Measurements from ENCODE around the gene KCNMB2. TPM values are rescaled to one million over a fixed set of nuclear protein-coding genes. Genes with fewer than 3 reads are reported as not detected.

The KCNMB2 gene
- polyA plus RNA-seq, 3 donors: not detected

GRCh38 chr3:178823591-178824246, 287.5 kb downstream of the KCNMB2 start:
- H3K4me3 ChIP-seq (replicated peaks in 1 of 3; ENCODE audit: low read depth in 2 of 3, low read length in 3 of 3): no peak overlapping the region
- Mint-ChIP-seq H3K4me3 (no peak overlapping the region), H3K27ac (no peak overlapping the region), H3K27me3 (ENCODE audit: low read depth in 3 of 3) (peaks cover 0 to 2% (median 0%) of the 10 kb centered on the region in 3 donors), H3K4me1 (no peaks in the 10 kb centered on the region), H3K9me3 (peaks cover 0 to 10% (median 7%) of the 10 kb centered on the region in 7 donors), H3K36me3 (no peaks in the 10 kb centered on the region)
- no peaks in the 10 kb centered on the region for H4K20me1 ChIP-seq (ENCODE audit: insufficient read depth, low read length)
- H3K79me2 ChIP-seq (ENCODE audit: insufficient read depth, low read length): no peaks in the 10 kb centered on the region
- no peak overlapping the region for H2AFZ ChIP-seq (ENCODE audit: insufficient read depth, low read depth, low read length, poor library complexity, severe bottlenecking)
- H3K9me3 ChIP-seq (replicated peaks in 1 of 2; ENCODE audit: control insufficient read depth in 1 of 2, insufficient read depth in 1 of 2, low read length in 2 of 2): peaks cover 0 to 12% of the 10 kb centered on the region in 2 donors
- no peak overlapping the region for H3K27ac ChIP-seq (ENCODE audit: low read depth in 1 of 2, low read length in 2 of 2)
- DNase-seq: no peak
- TF ChIP-seq, protein P1, sequence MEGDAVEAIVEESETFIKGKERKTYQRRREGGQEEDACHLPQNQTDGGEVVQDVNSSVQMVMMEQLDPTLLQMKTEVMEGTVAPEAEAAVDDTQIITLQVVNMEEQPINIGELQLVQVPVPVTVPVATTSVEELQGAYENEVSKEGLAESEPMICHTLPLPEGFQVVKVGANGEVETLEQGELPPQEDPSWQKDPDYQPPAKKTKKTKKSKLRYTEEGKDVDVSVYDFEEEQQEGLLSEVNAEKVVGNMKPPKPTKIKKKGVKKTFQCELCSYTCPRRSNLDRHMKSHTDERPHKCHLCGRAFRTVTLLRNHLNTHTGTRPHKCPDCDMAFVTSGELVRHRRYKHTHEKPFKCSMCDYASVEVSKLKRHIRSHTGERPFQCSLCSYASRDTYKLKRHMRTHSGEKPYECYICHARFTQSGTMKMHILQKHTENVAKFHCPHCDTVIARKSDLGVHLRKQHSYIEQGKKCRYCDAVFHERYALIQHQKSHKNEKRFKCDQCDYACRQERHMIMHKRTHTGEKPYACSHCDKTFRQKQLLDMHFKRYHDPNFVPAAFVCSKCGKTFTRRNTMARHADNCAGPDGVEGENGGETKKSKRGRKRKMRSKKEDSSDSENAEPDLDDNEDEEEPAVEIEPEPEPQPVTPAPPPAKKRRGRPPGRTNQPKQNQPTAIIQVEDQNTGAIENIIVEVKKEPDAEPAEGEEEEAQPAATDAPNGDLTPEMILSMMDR (IDR thresholded peaks at IDR 0.05): no peak
- H3K4me1 ChIP-seq (ENCODE audit: control insufficient read depth in 1 of 2, insufficient read depth in 2 of 2, low read length in 2 of 2): no peaks in the 10 kb centered on the region
- H3K4me2 ChIP-seq (replicated peaks; ENCODE audit: extremely low read depth, low read length, poor library complexity, severe bottlenecking): no peak overlapping the region
- intact Hi-C loops (cut with micrococcal nuclease): no loop called here
- no peaks in the 10 kb centered on the region for H3K27me3 ChIP-seq (ENCODE audit: control insufficient read depth in 2 of 2, insufficient read depth in 2 of 2, low read length in 2 of 2)
- 100% methylated on average over 1 of the region's 5 CpGs for WGBS (ENCODE audit: insufficient coverage)
- no peaks in the 10 kb centered on the region for H3K36me3 ChIP-seq (replicated peaks in 1 of 2; ENCODE audit: control insufficient read depth in 1 of 2, insufficient read depth in 2 of 2, low read length in 2 of 2)
- H3K9ac ChIP-seq (ENCODE audit: insufficient read depth, low read length, poor library complexity, severe bottlenecking): no peak overlapping the region

DNA sequence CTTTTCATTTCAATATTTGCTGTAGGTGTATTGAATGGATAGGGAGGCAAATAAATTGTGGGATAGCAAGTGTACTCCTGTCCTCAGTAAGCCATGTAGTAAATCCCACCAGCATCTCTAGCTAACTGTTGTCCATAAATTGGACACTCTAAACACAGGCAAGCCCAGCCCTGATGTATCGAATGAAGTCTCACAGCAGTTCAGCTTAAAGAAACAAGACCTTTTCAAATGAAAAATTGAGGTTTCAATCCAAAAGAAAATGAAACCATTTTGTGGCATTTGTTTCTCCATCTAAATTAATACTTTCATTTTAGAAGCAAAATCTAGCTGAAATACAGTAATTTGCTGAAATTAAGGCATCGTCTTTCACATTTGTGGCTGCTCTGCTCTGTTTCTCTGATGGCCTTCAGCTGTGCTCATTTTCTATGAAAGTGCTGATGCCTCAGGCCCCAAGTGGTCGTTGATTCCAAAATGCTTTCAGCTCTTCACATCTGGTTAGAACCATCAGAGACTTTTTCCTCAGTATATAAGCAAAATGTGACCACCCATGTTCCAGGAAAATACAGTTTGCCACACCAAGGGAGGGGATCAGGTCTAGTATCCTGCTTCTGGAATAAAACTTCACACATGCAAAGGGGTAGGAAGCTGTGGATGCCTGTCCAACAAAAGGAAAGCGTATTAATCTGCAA, 290.3 kb downstream of the KCNMB2 start:
- Mint-ChIP-seq H3K27ac (no peak overlapping the region), H3K36me3 (no peaks in the 10 kb centered on the region), H3K4me1 (no peaks in the 10 kb centered on the region), H3K4me3 (no peak overlapping the region), H3K27me3 (ENCODE audit: low read depth in 3 of 3) (peaks cover 0 to 2% (median 0%) of the 10 kb centered on the region in 3 donors), H3K9me3 (peaks cover 0 to 10% (median 7%) of the 10 kb centered on the region in 7 donors)
- TF ChIP-seq, protein P1 (IDR thresholded peaks at IDR 0.05): no peak
- Histone ChIP-seq H3K36me3 (replicated peaks in 1 of 2; ENCODE audit: control insufficient read depth in 1 of 2, insufficient read depth in 2 of 2, low read length in 2 of 2) (no peaks in the 10 kb centered on the region), H3K27ac (ENCODE audit: low read depth in 1 of 2, low read length in 2 of 2) (no peak overlapping the region), H3K4me3 (replicated peaks in 1 of 3; ENCODE audit: low read depth in 2 of 3, low read length in 3 of 3) (no peak overlapping the region), H3K4me2 (replicated peaks; ENCODE audit: extremely low read depth, low read length, poor library complexity, severe bottlenecking) (no peak overlapping the region), H3K27me3 (ENCODE audit: control insufficient read depth in 2 of 2, insufficient read depth in 2 of 2, low read length in 2 of 2) (no peaks in the 10 kb centered on the region), H2AFZ (ENCODE audit: insufficient read depth, low read depth, low read length, poor library complexity, severe bottlenecking) (no peak overlapping the region), H3K9ac (ENCODE audit: insufficient read depth, low read length, poor library complexity, severe bottlenecking) (no peak overlapping the region), H3K4me1 (ENCODE audit: control insufficient read depth in 1 of 2, insufficient read depth in 2 of 2, low read length in 2 of 2) (no peaks in the 10 kb centered on the region), H3K79me2 (ENCODE audit: insufficient read depth, low read length) (no peaks in the 10 kb centered on the region), H3K9me3 (replicated peaks in 1 of 2; ENCODE audit: control insufficient read depth in 1 of 2, insufficient read depth in 1 of 2, low read length in 2 of 2) (peaks cover 0 to 6% of the 10 kb centered on the region in 2 donors), H4K20me1 (ENCODE audit: insufficient read depth, low read length) (no peaks in the 10 kb centered on the region)
- WGBS (ENCODE audit: insufficient coverage): 63% methylated on average over 2 of the region's 4 CpGs
- intact Hi-C loops (cut with micrococcal nuclease): no loop called here
- no peak for DNase-seq
